Measurements from ENCODE around the gene SRD5A1.

The SRD5A1 gene

GRCh38 chr5:6652025-6652424, 18.8 kb downstream of the SRD5A1 start:
- no peak overlapping the region for H3K4me3 ChIP-seq
- intact Hi-C loops (cut with DNase I; ENCODE audit: low total_unique reads) = no loop called here
- H3K27me3 ChIP-seq = no peaks in the 10 kb centered on the region
- peaks cover 0 to 6% (median 0%) of the 10 kb centered on the region in 3 donors for H3K9me3 ChIP-seq
- no peaks in the 10 kb centered on the region for H3K4me1 ChIP-seq
- DNase-seq = no peak
- no peak for TF ChIP-seq CTCF (IDR thresholded peaks at IDR 0.05)
- H3K27ac ChIP-seq = no peak overlapping the region
- peaks cover 25 to 33% (median 30%) of the 10 kb centered on the region in 3 donors for H3K36me3 ChIP-seq

GRCh38 chr5:6655432-6655831, 22.2 kb downstream of the SRD5A1 start:
- intact Hi-C loops (cut with DNase I; ENCODE audit: low total_unique reads) = no loop called here
- H3K4me3 ChIP-seq = no peak overlapping the region

GRCh38 chr5:6656680-6657079, 23.4 kb downstream of the SRD5A1 start:
- TF ChIP-seq CTCF (IDR thresholded peaks at IDR 0.05) = no peak
- intact Hi-C loops (cut with DNase I; ENCODE audit: low total_unique reads) = no loop called here

More at GRCh38 chr5:6655432-6655831, 22.2 kb downstream of the SRD5A1 start:
- Histone ChIP-seq H3K36me3 (peaks cover 41 to 55% (median 52%) of the 10 kb centered on the region in 3 donors), H3K4me1 (no peaks in the 10 kb centered on the region), H3K27ac (no peak overlapping the region), H3K9me3 (peaks cover 0 to 6% (median 0%) of the 10 kb centered on the region in 3 donors), H3K27me3 (no peaks in the 10 kb centered on the region)
- no peak for DNase-seq
- no peak for TF ChIP-seq CTCF (IDR thresholded peaks at IDR 0.05)

GRCh38 chr5:6659941-6660684, 26.9 kb downstream of the SRD5A1 start:
- Histone ChIP-seq H3K4me3 (no peak overlapping the region), H3K27ac (no peak overlapping the region), H3K27me3 (no peaks in the 10 kb centered on the region), H3K4me1 (no peaks in the 10 kb centered on the region), H3K36me3 (peaks cover 36 to 65% (median 46%) of the 10 kb centered on the region in 3 donors), H3K9me3 (peaks cover 0 to 6% (median 0%) of the 10 kb centered on the region in 3 donors)
- no peak for DNase-seq
- intact Hi-C loops (cut with DNase I; ENCODE audit: low total_unique reads) = no loop called here
- TF ChIP-seq CTCF (IDR thresholded peaks at IDR 0.05) = no peak

More at GRCh38 chr5:6656680-6657079, 23.4 kb downstream of the SRD5A1 start:
- Histone ChIP-seq H3K9me3 (peaks cover 0 to 6% (median 0%) of the 10 kb centered on the region in 3 donors), H3K27me3 (no peaks in the 10 kb centered on the region), H3K4me3 (no peak overlapping the region), H3K36me3 (peaks cover 41 to 55% (median 53%) of the 10 kb centered on the region in 3 donors), H3K4me1 (no peaks in the 10 kb centered on the region), H3K27ac (no peak overlapping the region)
- DNase-seq = no peak

GRCh38 chr5:6660688-6661087, 27.4 kb downstream of the SRD5A1 start:
- TF ChIP-seq CTCF (IDR thresholded peaks at IDR 0.05) = no peak
- no peak for DNase-seq
- Histone ChIP-seq H3K4me1 (no peaks in the 10 kb centered on the region), H3K27me3 (no peaks in the 10 kb centered on the region), H3K4me3 (no peak overlapping the region), H3K9me3 (peaks cover 0 to 6% (median 0%) of the 10 kb centered on the region in 3 donors), H3K27ac (no peak overlapping the region), H3K36me3 (peaks cover 36 to 61% (median 41%) of the 10 kb centered on the region in 3 donors)
- intact Hi-C loops (cut with DNase I; ENCODE audit: low total_unique reads) = no loop called here

Measured in tibial artery (tissue), 4 donors.